Upper lobe of left lung (tissue), 6 donors: Measurements from ENCODE around the gene ITFG1. TPM values are rescaled to one million over a fixed set of nuclear protein-coding genes. Genes with fewer than 3 reads are reported as not detected.

Experiments
- ATAC-seq, 2 donors: fragments of 200-7000 bp; cut with Tn5 transposase; one replicate each; pipeline ENCODE4 v1.9.1; 2022; ENCODE audit warnings: mild to moderate bottlenecking in 2 of 2, moderate library complexity in 2 of 2; ENCODE audit not compliant: low FRiP score in 2 of 2
- DNase-seq, 2 donors: peaks; one replicate each; pipeline ENCODE4 v3.0.0-alpha.2; 2019 to 2020
- H3K27ac ChIP-seq, 4 donors: fragments of 200-600 bp; sonication (generic); one replicate each; pipeline ENCODE4 v1.5.1; 2016 to 2019
- H3K27me3 ChIP-seq, 4 donors: fragments of 200-600 bp; sonication (generic); one replicate each; pipeline ENCODE4 v1.5.1; 2017 to 2019
- H3K36me3 ChIP-seq, 4 donors: fragments of 200-600 bp; sonication (generic); one replicate each; pipeline ENCODE4 v1.5.1; 2016 to 2019
- H3K4me1 ChIP-seq, 4 donors: fragments of 200-600 bp; sonication (generic); one replicate each; pipeline ENCODE4 v1.5.1; 2018 to 2019
- H3K4me3 ChIP-seq, 4 donors: fragments of 200-600 bp; sonication (generic); one replicate each; pipeline ENCODE4 v1.5.1; 2017 to 2019; ENCODE audit warnings: mild to moderate bottlenecking in 2 of 4, moderate library complexity in 1 of 4
- H3K9me3 ChIP-seq, 4 donors: fragments of 200-600 bp; sonication (generic); one replicate each; pipeline ENCODE4 v1.5.1; 2018 to 2019
- EP300 ChIP-seq, 4 donors: sonication (generic); formaldehyde crosslinking; IDR thresholded peaks; one replicate each; pipeline ENCODE4 v1.5.1; 2017; ENCODE audit warnings: antibody characterized with exemption in 4 of 4, control low read depth in 2 of 4
- POLR2A ChIP-seq, 4 donors: fragments of 450-650 bp; IDR thresholded peaks; one replicate each; pipeline ENCODE4 v1.5.1; 2016 to 2017; ENCODE audit warnings: antibody characterized with exemption in 4 of 4, mild to moderate bottlenecking in 2 of 4
- POLR2AphosphoS5 ChIP-seq, 2 donors: sonication (generic); formaldehyde crosslinking; IDR thresholded peaks; one replicate each; pipeline ENCODE4 v1.5.1; 2017; ENCODE audit warnings: antibody characterized with exemption in 2 of 2
- WGBS, 2 donors: methylation state at CpG; one replicate each; pipeline ENCODE4 v1.1.5; 2017 to 2018; 5-methylcytosine and 5-hydroxymethylcytosine counted together
- total RNA-seq, 6 donors: library from RNA; depleted of rRNA in 4 of 6; stranded (reverse); fragments of >200 nt in 4 of 6; gene quantifications; one replicate each; pipeline versions ENCODE4 v1.1.0 to v1.2.1, GENCODE V29; 2016 to 2021
- TF ChIP-seq, protein P1 (sequence below), 6 experiments: fragments of 450-650 bp in 4 of 6; fragments of 200-600 bp in 2 of 6; sonication (generic) in 2 of 6; IDR thresholded peaks; one replicate each; pipeline ENCODE4 v1.5.1; 2016 to 2019; ENCODE audit warnings: antibody characterized with exemption in 6 of 6
- donor health status: DM: no; HTN: no; CAD: no; lungs with moderate emphysema.
- donor health status: DM: no; HTN: yes; CAD: no; lungs with severe emphysema.

The ITFG1 gene
- total RNA-seq, 6 donors from 2014 or later = 23.7 to 58.1 (median 43.6) TPM

DNA sequence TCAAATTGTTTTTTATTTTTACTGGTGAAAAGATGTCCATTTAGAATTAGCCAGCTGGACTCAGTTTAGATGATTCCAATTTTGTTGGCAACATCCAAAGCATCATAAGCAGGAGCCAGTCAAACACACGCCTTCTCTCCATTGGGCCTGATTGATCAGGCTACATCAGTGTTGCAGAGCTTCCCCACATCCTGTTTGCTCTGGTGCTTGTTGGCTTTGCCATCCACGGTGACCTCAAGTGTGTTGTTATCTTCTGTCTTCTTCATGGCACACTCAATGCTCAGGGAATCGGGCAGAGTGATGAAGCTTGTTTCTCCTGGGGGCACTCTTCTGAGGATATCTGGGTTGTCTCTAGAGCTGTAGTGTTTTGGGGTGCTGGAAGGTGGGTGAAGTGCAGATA, 310.8 kb downstream of the ITFG1 start:
- Histone ChIP-seq H3K4me3 (no peak overlapping the region), H3K9me3 (peaks cover 0 to 7% (median 0%) of the 10 kb centered on the region in 4 donors), H3K4me1 (no peaks in the 10 kb centered on the region), H3K27me3 (no peaks in the 10 kb centered on the region), H3K36me3 (peaks cover 0 to 15% (median 6%) of the 10 kb centered on the region in 4 donors), H3K27ac (no peak overlapping the region)
- TF ChIP-seq, protein P1, sequence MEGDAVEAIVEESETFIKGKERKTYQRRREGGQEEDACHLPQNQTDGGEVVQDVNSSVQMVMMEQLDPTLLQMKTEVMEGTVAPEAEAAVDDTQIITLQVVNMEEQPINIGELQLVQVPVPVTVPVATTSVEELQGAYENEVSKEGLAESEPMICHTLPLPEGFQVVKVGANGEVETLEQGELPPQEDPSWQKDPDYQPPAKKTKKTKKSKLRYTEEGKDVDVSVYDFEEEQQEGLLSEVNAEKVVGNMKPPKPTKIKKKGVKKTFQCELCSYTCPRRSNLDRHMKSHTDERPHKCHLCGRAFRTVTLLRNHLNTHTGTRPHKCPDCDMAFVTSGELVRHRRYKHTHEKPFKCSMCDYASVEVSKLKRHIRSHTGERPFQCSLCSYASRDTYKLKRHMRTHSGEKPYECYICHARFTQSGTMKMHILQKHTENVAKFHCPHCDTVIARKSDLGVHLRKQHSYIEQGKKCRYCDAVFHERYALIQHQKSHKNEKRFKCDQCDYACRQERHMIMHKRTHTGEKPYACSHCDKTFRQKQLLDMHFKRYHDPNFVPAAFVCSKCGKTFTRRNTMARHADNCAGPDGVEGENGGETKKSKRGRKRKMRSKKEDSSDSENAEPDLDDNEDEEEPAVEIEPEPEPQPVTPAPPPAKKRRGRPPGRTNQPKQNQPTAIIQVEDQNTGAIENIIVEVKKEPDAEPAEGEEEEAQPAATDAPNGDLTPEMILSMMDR (IDR thresholded peaks at IDR 0.05) = no peak
- TF ChIP-seq POLR2AphosphoS5 (IDR thresholded peaks at IDR 0.05) = no peak
- no peak for TF ChIP-seq POLR2A (IDR thresholded peaks at IDR 0.05)
- TF ChIP-seq EP300 (IDR thresholded peaks at IDR 0.05) = no peak
- whole genome bisulfite sequencing, 2 donors = 93 to 100% methylated on average over 3 of the region's 3 CpGs
- DNase-seq (no peak), ATAC-seq (no peak)

DNA sequence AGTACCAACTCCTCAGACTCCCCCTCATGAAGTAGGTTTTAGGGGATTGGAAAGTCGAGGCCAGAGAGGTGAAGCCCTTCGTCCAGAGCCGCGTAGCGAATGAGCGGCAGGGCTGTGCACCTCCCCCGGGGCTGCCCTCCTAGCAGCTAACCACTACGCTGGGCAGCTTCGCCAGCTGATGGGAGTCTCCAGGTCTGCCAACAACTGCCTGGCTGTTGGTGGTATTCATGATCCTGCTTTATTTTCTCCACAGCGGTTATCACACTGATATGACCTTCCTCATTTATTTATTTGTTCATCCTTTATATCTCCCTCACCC, 316.3 kb downstream of the ITFG1 start:
- ATAC-seq (peak; percentile 1 to 19), DNase-seq (no peak)
- Histone ChIP-seq H3K27me3 (peaks cover 0 to 7% (median 0%) of the 10 kb centered on the region in 4 donors), H3K4me3 (peak overlapping the region in 3 of 4 donors; percentile 64 to 70 (median 67)), H3K4me1 (peaks cover 0 to 33% (median 20%) of the 10 kb centered on the region in 4 donors), H3K36me3 (no peaks in the 10 kb centered on the region), H3K9me3 (no peaks in the 10 kb centered on the region), H3K27ac (peak overlapping the region in 1 of 4 donors; percentile 80)
- TF ChIP-seq, protein P1 (IDR thresholded peaks at IDR 0.05) = no peak
- 15 to 24% methylated on average over 10 of the region's 10 CpGs for WGBS, 2 donors

DNA sequence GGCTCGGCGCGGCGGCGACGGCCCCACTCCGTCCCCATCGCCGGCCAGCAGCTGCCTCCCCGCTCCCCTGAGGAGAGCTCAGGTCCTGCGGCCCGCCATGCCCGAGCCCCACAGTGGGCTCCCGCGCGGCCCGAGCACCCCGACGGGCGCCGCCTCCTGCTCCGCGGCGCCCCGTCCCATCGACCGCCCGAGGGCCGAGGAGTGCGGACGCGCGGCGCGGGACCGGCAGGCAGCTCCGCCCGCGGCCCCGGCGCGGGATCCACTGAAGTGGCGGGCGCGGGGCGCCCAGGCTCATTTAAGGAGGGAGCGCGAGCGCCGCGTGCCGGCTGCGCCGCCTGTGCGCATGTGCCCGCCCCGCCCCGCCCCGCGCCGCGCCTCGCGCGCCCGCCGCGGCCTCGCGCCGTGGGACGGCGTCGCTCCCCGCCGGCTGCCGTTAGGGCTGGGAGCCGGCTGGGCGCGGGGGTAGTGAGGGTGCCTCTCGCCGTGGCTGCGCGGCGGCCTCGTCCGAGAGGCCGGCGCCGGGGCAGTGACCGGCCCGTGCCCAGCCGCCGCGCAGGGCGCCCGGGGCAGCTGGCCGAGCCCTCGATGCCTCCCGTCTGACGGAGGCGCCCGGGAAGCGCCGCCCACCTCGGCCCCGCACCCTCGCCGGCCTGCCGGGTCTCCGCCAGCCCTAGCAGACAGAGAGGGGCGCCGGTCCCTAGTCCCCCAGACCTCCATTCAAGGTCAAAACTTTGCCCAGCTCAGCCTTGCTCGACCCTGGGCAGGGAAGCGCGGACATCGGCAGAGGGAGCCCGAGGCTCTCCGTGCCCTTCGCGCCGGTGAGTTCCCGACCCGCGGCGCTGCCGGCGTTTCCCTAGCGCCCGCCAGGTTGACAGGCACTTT, 316.9 kb downstream of the ITFG1 start, which contains the start of gene NETO2:
Gene NETO2 (minus strand): TSS at position 269 of the 882 bp plus-strand sequence. CDS start 333 bp downstream, outside the sequence.
- TF ChIP-seq, protein P1 (IDR thresholded peaks at IDR 0.05) = peak; percentile 39 to 52 (median 44)
- no peak for TF ChIP-seq EP300 (IDR thresholded peaks at IDR 0.05)
- TF ChIP-seq POLR2A (IDR thresholded peaks at IDR 0.05) = peak in 1 of 4 donors; percentile 21
- no peak for TF ChIP-seq POLR2AphosphoS5 (IDR thresholded peaks at IDR 0.05)
- ATAC-seq (peak; percentile 63 to 76), DNase-seq (peak; percentile 39 to 95)
- H3K27me3 ChIP-seq = peaks cover 0 to 7% (median 0%) of the 10 kb centered on the region in 4 donors
- H3K36me3 ChIP-seq = no peaks in the 10 kb centered on the region
- WGBS, 2 donors = 4% methylated on average over 46 of the region's 130 CpGs; no CpG with 5 or more reads in 1 of the 2 donors
- H3K27ac ChIP-seq = peak within 1 kb of the TSS; percentile 59 to 80 (median 66)
- H3K4me3 ChIP-seq = peak within 1 kb of the TSS; percentile 12 to 70 (median 66)
- peaks cover 0 to 33% (median 20%) of the 10 kb centered on the region in 4 donors for H3K4me1 ChIP-seq
- H3K9me3 ChIP-seq = no peaks in the 10 kb centered on the region

DNA sequence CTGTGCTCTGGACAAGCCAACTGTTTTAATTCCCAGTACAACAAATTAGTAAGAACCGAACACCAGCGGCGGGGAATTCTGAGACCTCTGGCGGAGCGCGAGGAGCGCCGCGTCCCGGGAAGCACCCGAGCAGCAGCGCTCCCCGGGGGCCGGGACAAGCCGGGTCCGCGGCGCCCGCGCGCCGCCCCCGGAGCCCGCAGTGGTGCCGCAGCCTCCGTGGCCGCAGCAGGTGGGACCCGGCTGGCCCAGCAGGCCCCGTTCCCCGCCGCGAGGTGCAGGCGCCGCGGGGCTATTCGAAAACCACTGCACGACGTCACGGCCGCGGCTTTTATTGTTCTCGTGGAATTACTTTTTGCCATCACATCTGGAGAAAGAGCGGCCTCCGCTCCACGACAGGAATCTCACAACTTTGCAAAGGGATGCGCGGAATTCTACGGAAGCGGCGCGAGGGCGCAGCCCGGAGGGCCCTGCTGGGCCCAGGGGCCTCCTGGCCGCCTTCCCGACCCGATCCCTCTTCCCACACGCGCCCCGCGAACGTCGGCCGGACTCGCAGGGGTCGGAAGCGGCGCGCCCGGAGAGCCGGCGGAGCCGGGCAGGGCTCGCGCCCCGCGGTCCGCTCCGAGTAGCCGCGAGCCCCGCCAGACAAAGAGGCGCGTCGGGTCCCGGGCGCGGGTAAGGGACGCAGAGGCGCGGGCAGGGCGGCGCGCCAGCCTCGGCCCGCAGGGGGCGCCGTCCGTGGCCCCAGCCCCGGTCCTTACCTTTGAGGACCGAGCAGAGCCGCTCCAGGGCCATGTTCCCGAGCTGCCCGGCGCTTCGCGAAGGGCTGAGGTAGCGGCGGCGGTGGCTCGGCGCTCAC, 317.8 kb downstream of the ITFG1 start:
- Histone ChIP-seq H3K4me1 (peaks cover 0 to 33% (median 20%) of the 10 kb centered on the region in 4 donors), H3K27ac (peak overlapping the region; percentile 59 to 80 (median 66)), H3K9me3 (no peaks in the 10 kb centered on the region), H3K27me3 (peaks cover 0 to 7% (median 0%) of the 10 kb centered on the region in 4 donors), H3K36me3 (no peaks in the 10 kb centered on the region), H3K4me3 (peak overlapping the region; percentile 12 to 70 (median 66))
- ATAC-seq (peak in 1 of 2 donors; percentile 81), DNase-seq (peak; percentile 51 to 94)
- 3% methylated on average over 55 of the region's 111 CpGs; no CpG with 5 or more reads in 1 of the 2 donors for WGBS, 2 donors
- TF ChIP-seq, protein P1 (IDR thresholded peaks at IDR 0.05) = peak; percentile 61 to 83 (median 72)
- TF ChIP-seq POLR2A (IDR thresholded peaks at IDR 0.05) (no peak), EP300 (IDR thresholded peaks at IDR 0.05) (no peak)
